Ascending aorta (tissue), 2 donors: ENCODE results near the gene TMEM108. TPM values are rescaled to one million over a fixed set of nuclear protein-coding genes. Genes with fewer than 3 reads are reported as not detected.

Experiments
- DNase-seq, 2 donors: peaks; one replicate each; pipeline ENCODE4 v3.0.0-alpha.2; 2019; ENCODE audit warnings: low spot score in 2 of 2
- H3K27ac ChIP-seq, 2 donors: fragments of 200-600 bp; sonication (generic); one replicate each; pipeline ENCODE4 v1.5.1; 2016 to 2017; ENCODE audit warnings: mild to moderate bottlenecking in 1 of 2
- H3K27me3 ChIP-seq: fragments of 200-600 bp; sonication (generic); one replicate; pipeline ENCODE4 v1.5.1; 2017
- H3K36me3 ChIP-seq, 2 donors: fragments of 200-600 bp; sonication (generic); one replicate each; pipeline ENCODE4 v1.5.1; 2016
- H3K4me1 ChIP-seq, 2 donors: fragments of 200-600 bp; sonication (generic); one replicate each; pipeline ENCODE4 v1.5.1; 2016 to 2017; ENCODE audit warnings: mild to moderate bottlenecking in 1 of 2
- H3K4me3 ChIP-seq, 2 donors: fragments of 200-600 bp; sonication (generic); one replicate each; pipeline ENCODE4 v1.5.1; 2016 to 2017; ENCODE audit warnings: mild to moderate bottlenecking in 1 of 2
- H3K9me3 ChIP-seq, 2 donors: fragments of 200-600 bp; sonication (generic); one replicate each; pipeline ENCODE4 v1.5.1; 2016
- intact Hi-C: fragments of 100-400 bp; cut with DNase I; formaldehyde crosslinking; loops from one replicate; pipeline ENCODE4 v1.15.1; 2023
- total RNA-seq: library from RNA; depleted of rRNA; stranded (reverse); fragments of >200 nt; gene quantifications from one replicate; pipeline ENCODE4 v1.1.0, GENCODE V29; 2016
- TF ChIP-seq, protein P1 (sequence below), 3 experiments: fragments of 200-600 bp in 2 of 3; fragments of 450-650 bp in 1 of 3; sonication (generic) in 2 of 3; IDR thresholded peaks; one replicate each; pipeline ENCODE4 v1.5.1; 2016 to 2019; ENCODE audit warnings: antibody characterized with exemption in 3 of 3, mild to moderate bottlenecking in 1 of 3, moderate library complexity in 1 of 3

TMEM108 gene
- total RNA-seq, 1 donor from 2014 or later: not detected

DNA sequence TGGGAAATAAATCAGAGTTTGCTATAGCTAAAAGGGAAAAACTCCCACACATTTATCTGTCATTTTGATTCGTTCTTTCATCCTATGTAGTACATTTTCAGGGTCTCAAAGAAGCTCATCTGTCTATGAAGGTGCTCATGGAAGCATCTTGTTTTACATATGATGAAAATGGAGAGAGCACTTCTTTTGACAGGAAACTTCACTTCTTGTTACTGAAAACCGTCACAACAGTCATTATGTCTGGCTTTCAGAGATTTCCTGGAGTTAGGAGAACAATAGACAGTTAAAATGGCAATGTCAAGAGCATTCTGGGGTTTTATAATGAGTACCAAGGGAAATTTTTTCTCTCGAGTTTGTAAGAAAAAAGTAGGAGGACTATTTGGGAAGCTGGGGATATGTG, 83.3 kb downstream of the TMEM108 start:
- TF ChIP-seq, protein P1, sequence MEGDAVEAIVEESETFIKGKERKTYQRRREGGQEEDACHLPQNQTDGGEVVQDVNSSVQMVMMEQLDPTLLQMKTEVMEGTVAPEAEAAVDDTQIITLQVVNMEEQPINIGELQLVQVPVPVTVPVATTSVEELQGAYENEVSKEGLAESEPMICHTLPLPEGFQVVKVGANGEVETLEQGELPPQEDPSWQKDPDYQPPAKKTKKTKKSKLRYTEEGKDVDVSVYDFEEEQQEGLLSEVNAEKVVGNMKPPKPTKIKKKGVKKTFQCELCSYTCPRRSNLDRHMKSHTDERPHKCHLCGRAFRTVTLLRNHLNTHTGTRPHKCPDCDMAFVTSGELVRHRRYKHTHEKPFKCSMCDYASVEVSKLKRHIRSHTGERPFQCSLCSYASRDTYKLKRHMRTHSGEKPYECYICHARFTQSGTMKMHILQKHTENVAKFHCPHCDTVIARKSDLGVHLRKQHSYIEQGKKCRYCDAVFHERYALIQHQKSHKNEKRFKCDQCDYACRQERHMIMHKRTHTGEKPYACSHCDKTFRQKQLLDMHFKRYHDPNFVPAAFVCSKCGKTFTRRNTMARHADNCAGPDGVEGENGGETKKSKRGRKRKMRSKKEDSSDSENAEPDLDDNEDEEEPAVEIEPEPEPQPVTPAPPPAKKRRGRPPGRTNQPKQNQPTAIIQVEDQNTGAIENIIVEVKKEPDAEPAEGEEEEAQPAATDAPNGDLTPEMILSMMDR (IDR thresholded peaks at IDR 0.05): no peak

DNA sequence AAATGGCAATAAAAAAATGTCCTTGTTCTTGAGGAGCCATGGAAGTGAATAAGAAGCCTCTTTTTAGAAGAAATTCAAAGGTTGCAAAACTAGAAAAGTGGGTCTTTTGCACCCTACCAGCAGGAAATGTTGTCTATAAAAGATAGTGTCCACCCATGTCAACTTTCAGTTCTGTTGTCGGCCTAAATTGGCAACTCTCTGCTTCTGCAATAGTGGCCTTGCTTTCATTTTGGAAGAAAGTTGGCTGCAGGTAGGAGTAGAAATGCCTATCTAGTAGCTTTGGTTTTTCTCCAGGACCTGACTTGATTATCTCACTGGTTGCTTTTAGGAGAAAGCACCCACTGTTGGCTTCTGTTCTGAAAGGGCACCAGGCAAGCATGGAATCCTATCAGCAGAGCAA, 85.4 kb downstream of the TMEM108 start:
- intact Hi-C loops: no loop called here
- Histone ChIP-seq H3K27ac (no peak overlapping the region), H3K4me3 (no peak overlapping the region), H3K36me3 (no peaks in the 10 kb centered on the region), H3K9me3 (no peaks in the 10 kb centered on the region), H3K4me1 (no peaks in the 10 kb centered on the region), H3K27me3 (no peaks in the 10 kb centered on the region)
- TF ChIP-seq, protein P1 (IDR thresholded peaks at IDR 0.05): no peak
- no peak for DNase-seq

More for the DNA sequence above, 83.3 kb downstream of the TMEM108 start:
- no peak for DNase-seq
- no peak overlapping the region for H3K4me3 ChIP-seq
- no peaks in the 10 kb centered on the region for H3K27me3 ChIP-seq
- no peaks in the 10 kb centered on the region for H3K4me1 ChIP-seq
- intact Hi-C loops: no loop called here
- no peak overlapping the region for H3K27ac ChIP-seq
- no peaks in the 10 kb centered on the region for H3K9me3 ChIP-seq
- H3K36me3 ChIP-seq: no peaks in the 10 kb centered on the region

DNA sequence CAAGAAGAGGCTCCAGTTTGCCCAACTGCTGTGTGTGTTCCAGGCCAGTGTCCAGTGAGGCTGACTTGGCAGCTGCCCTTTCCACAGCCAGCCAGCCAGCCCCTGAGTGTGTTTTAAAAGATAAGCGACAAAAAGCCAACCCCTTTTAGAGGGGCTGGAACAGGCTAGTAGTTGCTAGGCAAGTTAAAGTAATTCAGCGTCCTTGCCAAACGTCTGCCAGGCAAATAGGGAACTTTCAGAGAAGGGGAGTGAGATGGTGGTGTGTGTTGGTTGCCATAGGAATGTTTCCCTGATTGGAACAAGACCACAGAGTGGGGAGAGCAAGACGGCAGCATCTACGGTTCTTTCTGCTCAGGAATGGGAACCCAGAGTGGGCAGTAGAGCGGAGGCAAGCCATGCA, 86.3 kb downstream of the TMEM108 start:
- TF ChIP-seq, protein P1 (IDR thresholded peaks at IDR 0.05): no peak
- peak overlapping the region in 1 of 2 donors; percentile 25 for H3K4me3 ChIP-seq
- H3K27me3 ChIP-seq: no peaks in the 10 kb centered on the region
- H3K36me3 ChIP-seq: no peaks in the 10 kb centered on the region
- H3K9me3 ChIP-seq: no peaks in the 10 kb centered on the region
- intact Hi-C loops: no loop called here
- no peak for DNase-seq
- no peak overlapping the region for H3K27ac ChIP-seq
- H3K4me1 ChIP-seq: no peaks in the 10 kb centered on the region

DNA sequence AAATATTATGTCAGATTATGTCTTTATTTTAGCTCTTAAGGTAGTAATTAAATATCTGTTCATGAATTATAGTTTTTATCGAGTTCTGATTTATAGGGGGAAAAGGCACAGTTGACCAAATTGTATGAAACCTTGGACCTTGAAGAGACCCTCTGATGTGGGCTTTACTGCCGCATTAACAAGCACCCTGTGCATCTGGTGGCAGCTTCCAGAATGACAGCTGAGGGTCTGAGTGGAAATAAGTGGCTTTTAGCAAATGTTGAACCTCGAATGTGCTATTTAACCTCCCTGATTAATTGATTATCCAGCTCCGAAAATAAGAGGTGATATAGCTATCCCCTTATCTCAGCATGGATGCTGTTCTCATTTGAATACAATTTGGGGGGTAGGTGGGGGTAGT, 87.0 kb downstream of the TMEM108 start:
- TF ChIP-seq, protein P1 (IDR thresholded peaks at IDR 0.05): no peak
- H3K36me3 ChIP-seq: no peaks in the 10 kb centered on the region
- H3K27ac ChIP-seq: no peak overlapping the region
- no peak overlapping the region for H3K4me3 ChIP-seq
- H3K4me1 ChIP-seq: no peaks in the 10 kb centered on the region
- no peaks in the 10 kb centered on the region for H3K9me3 ChIP-seq
- no peak for DNase-seq
- intact Hi-C loops: no loop called here
- H3K27me3 ChIP-seq: no peaks in the 10 kb centered on the region

DNA sequence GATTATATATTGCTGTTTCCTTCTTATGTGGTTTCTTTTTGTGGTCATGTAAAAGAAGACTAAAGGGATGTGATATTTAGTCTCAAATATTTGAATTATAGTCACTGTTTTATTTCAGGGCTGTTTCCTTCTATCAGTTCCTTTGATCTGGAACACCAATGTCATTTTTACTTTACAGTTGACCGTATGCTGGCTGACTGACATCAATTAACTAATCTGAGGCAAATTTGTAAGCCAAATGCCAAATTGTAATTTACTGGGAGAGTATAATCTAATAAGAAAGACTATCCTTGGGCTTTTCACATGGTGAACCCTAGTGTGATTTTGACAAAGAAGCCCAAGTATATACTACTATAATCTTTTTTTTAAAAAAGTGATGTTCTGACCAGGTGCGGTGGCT, 87.6 kb downstream of the TMEM108 start:
- H3K36me3 ChIP-seq: no peaks in the 10 kb centered on the region
- TF ChIP-seq, protein P1 (IDR thresholded peaks at IDR 0.05): no peak
- H3K4me3 ChIP-seq: no peak overlapping the region
- no peaks in the 10 kb centered on the region for H3K27me3 ChIP-seq
- no peak overlapping the region for H3K27ac ChIP-seq
- H3K4me1 ChIP-seq: no peaks in the 10 kb centered on the region
- H3K9me3 ChIP-seq: no peaks in the 10 kb centered on the region
- DNase-seq: no peak
- intact Hi-C loops: no loop called here

DNA sequence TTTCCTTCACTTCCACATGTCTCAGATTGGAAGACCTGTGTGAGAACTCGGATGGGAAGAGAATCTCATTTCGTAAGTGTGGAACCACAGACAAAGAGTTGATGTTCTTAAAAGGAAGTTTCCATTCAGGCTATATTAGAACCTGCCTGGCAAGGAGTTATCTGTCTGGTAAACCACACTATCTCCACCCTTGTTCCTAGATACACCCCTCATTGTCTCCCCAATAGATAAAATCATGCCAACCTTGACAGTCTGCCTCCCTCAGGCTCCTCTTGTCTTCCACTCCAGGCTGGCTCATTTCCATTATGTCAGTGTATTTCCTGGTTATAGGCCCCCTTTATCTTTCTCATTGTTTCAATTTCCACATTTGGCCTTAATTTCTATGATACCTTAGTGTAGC, 89.2 kb downstream of the TMEM108 start:
- no peak overlapping the region for H3K27ac ChIP-seq

More for the DNA sequence above, 89.2 kb downstream of the TMEM108 start:
- TF ChIP-seq, protein P1 (IDR thresholded peaks at IDR 0.05): no peak
- DNase-seq: no peak
- no peak overlapping the region for H3K4me3 ChIP-seq
- intact Hi-C loops: no loop called here
- H3K9me3 ChIP-seq: no peaks in the 10 kb centered on the region
- H3K4me1 ChIP-seq: no peaks in the 10 kb centered on the region
- H3K36me3 ChIP-seq: no peaks in the 10 kb centered on the region
- no peaks in the 10 kb centered on the region for H3K27me3 ChIP-seq
